ENCODE results near the gene C3orf18.

- TF ChIP-seq TARDBP (IDR thresholded peaks at IDR 0.05) (no peak), SP1 (IDR thresholded peaks at IDR 0.05) (no peak)
These were observed at the start of gene C3orf18 for GRCh38 chr3:50567386-50568167.
